GM12892 (cell line): ENCODE measurements around the gene CPS1. TPM values are rescaled to one million over a fixed set of nuclear protein-coding genes. Genes with fewer than 3 reads are reported as not detected.

Experiments used
- DNase-seq: peaks from one replicate; pipeline ENCODE4 v3.0.0; 2011; ENCODE audit not compliant: insufficient read length
- FAIRE-seq: peaks from 2 replicates; lab custom pipeline; 2011; peaks lifted over from hg19 to GRCh38; lab: Jason Lieb, UNC
- POLR2A ChIP-seq: IDR thresholded peaks from 2 replicates; pipeline ENCODE4 v1.6.1; 2011; ENCODE audit warnings: low read depth, low read length, control low read depth
- POLR2AphosphoS5 ChIP-seq: IDR thresholded peaks from 2 replicates; pipeline ENCODE4 v1.6.1; 2011; ENCODE audit warnings: low read depth, low read length, control low read depth
- TAF1 ChIP-seq: IDR thresholded peaks from 2 replicates; pipeline ENCODE4 v1.6.1; 2011; ENCODE audit warnings: low read depth, mild to moderate bottlenecking, control low read depth, low read length, borderline replicate concordance
- polyA plus RNA-seq: library from polyadenylated mRNA; unstranded; fragments of >200 nt; gene quantifications from one replicate; pipeline ENCODE4 v1.2.1, GENCODE V29; 2012; ENCODE audit warnings: missing spikeins, inconsistent platforms; ENCODE audit not compliant: missing spikeins

CPS1 gene
- polyA plus RNA-seq: 4.9 TPM

DNA sequence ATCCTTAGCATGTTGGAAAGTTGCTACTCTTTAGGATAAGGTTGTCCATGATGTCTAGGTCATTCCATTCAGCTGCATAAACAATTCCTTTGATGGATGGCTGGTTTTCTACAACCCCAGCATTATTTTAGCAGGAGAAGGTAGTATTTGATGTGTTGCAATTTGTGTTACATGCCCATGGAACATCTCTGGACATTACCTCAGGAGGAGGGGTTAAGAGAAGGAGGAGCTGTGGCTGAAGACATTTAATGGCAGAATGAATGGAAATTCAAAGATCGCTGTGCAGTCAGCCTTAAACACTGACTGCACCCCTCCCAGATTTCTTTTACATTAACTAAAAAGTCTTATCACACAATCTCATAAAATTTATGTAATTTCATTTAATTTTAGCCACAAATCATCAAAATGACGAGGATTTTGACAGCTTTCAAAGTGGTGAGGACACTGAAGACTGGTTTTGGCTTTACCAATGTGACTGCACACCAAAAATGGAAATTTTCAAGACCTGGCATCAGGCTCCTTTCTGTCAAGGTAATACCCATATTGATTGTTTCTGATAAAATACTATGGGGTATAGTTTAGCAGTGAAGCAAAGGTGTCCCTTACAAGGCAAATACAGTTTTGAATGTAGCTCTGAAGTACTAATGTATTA lies at the start of gene CPS1:
TSS of gene CPS1 (plus strand) at position 271 of the 652 bp plus-strand sequence. CDS start at position 406, 135 bp downstream.
- TF ChIP-seq POLR2AphosphoS5: no peak
- no peak for TF ChIP-seq TAF1
- no peak for TF ChIP-seq POLR2A
- FAIRE-seq: no peak
- no peak for DNase-seq

- no peak for TF ChIP-seq POLR2AphosphoS5
- no peak for TF ChIP-seq POLR2A
- no peak for TF ChIP-seq TAF1
- DNase-seq (no peak), FAIRE-seq (no peak)
Observed at GRCh38 chr2:210515911-210516310, 40.5 kb upstream of the CPS1 start.

- FAIRE-seq (no peak), DNase-seq (no peak)
- no peak for TF ChIP-seq POLR2AphosphoS5
- no peak for TF ChIP-seq TAF1
- TF ChIP-seq POLR2A: no peak
Observed at GRCh38 chr2:210517264-210517663, 39.1 kb upstream of the CPS1 start.

GRCh38 chr2:210519594-210519993 lies 36.8 kb upstream of the CPS1 start:
- TF ChIP-seq POLR2A (no peak), TAF1 (no peak), POLR2AphosphoS5 (no peak)
- FAIRE-seq (no peak), DNase-seq (no peak)

GRCh38 chr2:210522399-210522798 lies 34.0 kb upstream of the CPS1 start:
- no peak for DNase-seq
- TF ChIP-seq POLR2AphosphoS5 (no peak), POLR2A (no peak), TAF1 (no peak)
- FAIRE-seq: no peak

- TF ChIP-seq POLR2AphosphoS5 (no peak), TAF1 (no peak), POLR2A (no peak)
- FAIRE-seq: no peak
Observed at GRCh38 chr2:210523650-210524289, 32.6 kb upstream of the CPS1 start.

GRCh38 chr2:210524533-210524932 lies 31.9 kb upstream of the CPS1 start:
- no peak for FAIRE-seq
- no peak for TF ChIP-seq TAF1
- no peak for TF ChIP-seq POLR2A
- no peak for TF ChIP-seq POLR2AphosphoS5
- DNase-seq: no peak

More at GRCh38 chr2:210523650-210524289, 32.6 kb upstream of the CPS1 start:
- no peak for DNase-seq

GRCh38 chr2:210527286-210527685 lies 29.1 kb upstream of the CPS1 start:
- FAIRE-seq (no peak), DNase-seq (no peak)
- TF ChIP-seq POLR2AphosphoS5 (no peak), POLR2A (no peak), TAF1 (no peak)

DNA sequence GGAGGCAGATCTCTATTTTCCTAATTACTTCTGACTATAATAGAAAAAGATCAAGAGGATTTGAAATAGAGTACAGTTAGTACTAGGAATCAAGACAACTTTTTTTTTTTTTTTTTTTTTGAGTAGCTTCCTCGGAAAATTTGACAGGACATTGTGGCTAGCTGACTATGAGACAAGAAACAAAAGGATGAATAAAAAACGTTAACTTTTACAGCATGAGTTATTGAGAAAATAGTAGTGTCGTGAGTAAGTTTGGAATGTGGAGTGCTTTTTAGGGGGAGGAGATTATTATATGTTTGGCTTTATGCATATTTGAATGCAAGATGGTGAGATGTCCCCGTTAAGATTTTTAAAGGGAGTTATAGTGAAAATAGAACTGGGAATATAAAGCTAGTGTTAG lies 27.7 kb upstream of the CPS1 start:
- TF ChIP-seq POLR2A (no peak), POLR2AphosphoS5 (no peak), TAF1 (no peak)
- DNase-seq (no peak), FAIRE-seq (no peak)

DNA sequence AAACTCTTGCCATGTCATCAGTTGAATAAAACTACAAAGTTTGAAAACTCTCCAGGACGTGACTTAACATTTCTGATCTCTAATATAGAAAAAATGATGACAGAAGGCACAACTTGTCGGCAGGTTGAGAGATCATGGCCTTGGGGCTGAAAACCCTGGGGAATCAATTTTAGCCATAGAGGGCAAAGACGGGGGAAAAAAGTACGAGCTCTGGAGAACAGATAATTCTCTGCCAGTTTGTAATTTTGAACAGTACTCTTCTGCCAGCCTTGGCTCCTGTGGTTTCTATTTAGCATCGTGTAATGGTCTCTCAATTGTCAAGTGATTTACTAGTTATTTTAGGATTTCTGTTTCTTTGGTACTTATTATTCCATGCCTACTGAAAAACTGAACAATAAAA lies 25.3 kb upstream of the CPS1 start:
- no peak for DNase-seq
- FAIRE-seq: no peak
- no peak for TF ChIP-seq POLR2AphosphoS5

GRCh38 chr2:210531482-210531881 lies 24.9 kb upstream of the CPS1 start:
- no peak for TF ChIP-seq TAF1
- TF ChIP-seq POLR2A: no peak
- TF ChIP-seq POLR2AphosphoS5: no peak
- FAIRE-seq: no peak
- no peak for DNase-seq

DNA sequence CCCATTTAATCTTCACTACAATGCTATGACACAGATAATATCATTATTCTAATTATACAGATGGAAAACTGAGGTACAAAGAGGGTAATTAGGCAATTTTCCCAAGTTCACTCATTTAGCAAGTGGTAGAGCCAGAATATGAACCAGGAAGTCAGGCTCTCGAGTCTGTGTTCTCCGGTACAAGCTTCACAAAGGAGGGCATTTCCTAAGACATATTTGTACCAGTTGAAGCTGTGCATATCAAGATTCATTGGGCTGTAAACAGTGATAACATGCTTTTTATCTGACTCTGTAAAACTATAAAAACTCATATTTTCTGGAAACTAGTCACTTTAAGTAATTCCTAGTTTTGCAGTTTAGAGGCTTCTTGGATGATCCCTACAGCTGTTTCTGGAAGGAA lies 23.0 kb upstream of the CPS1 start:
- TF ChIP-seq TAF1: no peak
- no peak for TF ChIP-seq POLR2AphosphoS5
- TF ChIP-seq POLR2A: no peak
- DNase-seq (no peak), FAIRE-seq (no peak)

- DNase-seq (no peak), FAIRE-seq (no peak)
- TF ChIP-seq POLR2A (no peak), POLR2AphosphoS5 (no peak), TAF1 (no peak)
Observed at GRCh38 chr2:210534879-210535278, 21.5 kb upstream of the CPS1 start.
